ENCODE results near the gene ADRA2B.

- TF ChIP-seq CTCF (IDR thresholded peaks at IDR 0.05) = no peak
- TF ChIP-seq POLR2A (IDR thresholded peaks at IDR 0.05) = no peak
- no peak for TF ChIP-seq EP300 (IDR thresholded peaks at IDR 0.05)
Observed at GRCh38 chr2:96140941-96141623, 24.7 kb upstream of the ADRA2B start.
